GM12878 (cell line): ENCODE results near the gene PDGFA. TPM values are rescaled to one million over a fixed set of nuclear protein-coding genes. Genes with fewer than 3 reads are reported as not detected.

Source experiments
- ATAC-seq: fragments of 200-7000 bp; cut with Tn5 transposase; 3 replicates; pipeline ENCODE4 v1.9.1; 2020; ENCODE audit warnings: mild to moderate bottlenecking, moderate library complexity
- BruUV-seq: library from RNA; stranded (reverse); fragments of 400-500 nt; replicated peaks from 2 replicates; lab custom pipeline; 2021; lab: Mats Ljungman, UMichigan
- CTCF ChIA-PET: fragments of 300-600 bp; sonication (Branson Sonifier 250); formaldehyde crosslinking; extraction: SDS; loops from one replicate; lab custom pipeline; 2021; ENCODE audit warnings: inconsistent platforms; lab: Yijun Ruan, JAX
- POLR2A ChIA-PET: fragments of 350-600 bp; formaldehyde crosslinking; extraction: SDS; loops from one replicate; lab custom pipeline; 2021; ENCODE audit warnings: inconsistent platforms; lab: Charles Lee
- RAD21 ChIA-PET: fragments of 300-600 bp; sonication (Branson Sonifier 250); formaldehyde crosslinking; loops from one replicate; lab custom pipeline; 2023; ENCODE audit warnings: antibody characterized with exemption; ENCODE audit not compliant: unreplicated experiment; lab: Charles Lee
- SMC1A ChIA-PET: fragments of 300-600 bp; sonication (Branson Sonifier 250); formaldehyde crosslinking; loops from one replicate; lab custom pipeline; 2023; ENCODE audit not compliant: unreplicated experiment, uncharacterized antibody; lab: Charles Lee
- DNase-seq: peaks from one replicate; pipeline ENCODE4 v3.0.0-alpha.2; 2011; ENCODE audit warnings: low read depth, low spot score
- FAIRE-seq: peaks from 3 replicates; lab custom pipeline; 2011; peaks lifted over from hg19 to GRCh38; lab: Jason Lieb, UNC
- H2AFZ ChIP-seq: 2 replicates; pipeline ENCODE4 v1.6.0; 2011; ENCODE audit warnings: low read depth, low read length, control low read depth; ENCODE audit not compliant: control insufficient read depth
- H3K27ac ChIP-seq: 2 replicates; pipeline ENCODE4 v1.5.1; 2011; ENCODE audit warnings: control low read depth; ENCODE audit not compliant: control insufficient read depth, insufficient read depth
- H3K27me3 ChIP-seq, 2 experiments: replicated peaks in 1 of 2; 2 replicates each; pipeline versions ENCODE4 v1.6.0 to v1.6.1; 2011; ENCODE audit warnings: low read length in 1 of 2; ENCODE audit not compliant: control insufficient read depth in 2 of 2, insufficient read depth in 2 of 2
- H3K36me3 ChIP-seq, 2 experiments: 2 replicates each; pipeline ENCODE4 v1.5.1; 2011; ENCODE audit warnings: low read length in 1 of 2; ENCODE audit not compliant: control insufficient read depth in 2 of 2, insufficient read depth in 2 of 2
- H3K4me1 ChIP-seq: 2 replicates; pipeline ENCODE4 v1.6.1; 2011; ENCODE audit warnings: mild to moderate bottlenecking, low read length, moderate library complexity, mixed read lengths; ENCODE audit not compliant: control insufficient read depth, insufficient read depth
- H3K4me2 ChIP-seq: 2 replicates; pipeline ENCODE4 v1.6.0; 2011; ENCODE audit warnings: control low read depth; ENCODE audit not compliant: control insufficient read depth, insufficient read depth
- H3K4me3 ChIP-seq: fragments of 200-600 bp; sonication (generic); 2 replicates; pipeline ENCODE4 v1.5.1; 2016
- H3K79me2 ChIP-seq: 2 replicates; pipeline ENCODE4 v1.6.0; 2011; ENCODE audit warnings: low read length; ENCODE audit not compliant: control insufficient read depth, insufficient read depth
- H3K9ac ChIP-seq: 2 replicates; pipeline ENCODE4 v1.8.0; 2011; ENCODE audit warnings: low read length, control low read depth, mixed read lengths; ENCODE audit not compliant: control insufficient read depth, insufficient read depth
- H3K9me3 ChIP-seq: replicated peaks from 3 replicates; pipeline ENCODE4 v1.5.1; 2011; ENCODE audit warnings: mild to moderate bottlenecking, low read length; ENCODE audit not compliant: control insufficient read depth, insufficient read depth
- H4K20me1 ChIP-seq: 2 replicates; pipeline ENCODE4 v1.6.0; 2011; ENCODE audit not compliant: control insufficient read depth, insufficient read depth
- CBX3 ChIP-seq: fragments of 200-600 bp; sonication (generic); IDR thresholded peaks from 2 replicates; pipeline ENCODE4 v1.6.1; 2016; ENCODE audit warnings: low read depth, borderline replicate concordance
- HCFC1 ChIP-seq: fragments of 150-350 bp; IDR thresholded peaks from 2 replicates; pipeline ENCODE4 v1.6.1; 2014; ENCODE audit warnings: low read length
- HSF1 ChIP-seq: fragments of 150-350 bp; IDR thresholded peaks from 2 replicates; pipeline ENCODE4 v1.6.1; 2014; ENCODE audit warnings: mild to moderate bottlenecking, low read depth, low read length
- LARP7 ChIP-seq: fragments of 450-650 bp; IDR thresholded peaks from 2 replicates; pipeline ENCODE4 v1.6.1; 2017; ENCODE audit warnings: mild to moderate bottlenecking
- MTA3 ChIP-seq: IDR thresholded peaks from 2 replicates; pipeline ENCODE4 v1.6.1; 2012; ENCODE audit warnings: low read length, inconsistent platforms, borderline replicate concordance
- NFYB ChIP-seq: IDR thresholded peaks from 2 replicates; pipeline ENCODE4 v1.6.1; 2011; ENCODE audit warnings: low read depth, mild to moderate bottlenecking, low read length, improper control_type of control experiment, moderate library complexity; ENCODE audit not compliant: insufficient read depth
- SPI1 ChIP-seq: IDR thresholded peaks from 2 replicates; pipeline ENCODE4 v1.6.1; 2011; ENCODE audit warnings: low read depth, mild to moderate bottlenecking, low read length, moderate library complexity, borderline replicate concordance; ENCODE audit not compliant: insufficient read depth
- ZBTB40 ChIP-seq: fragments of 450-650 bp; IDR thresholded peaks from 2 replicates; pipeline ENCODE4 v1.6.1; 2016; ENCODE audit warnings: mild to moderate bottlenecking, moderate library complexity, borderline replicate concordance
- ZNF24 ChIP-seq: fragments of 450-650 bp; IDR thresholded peaks from 2 replicates; pipeline ENCODE4 v1.6.1; 2017; ENCODE audit warnings: antibody characterized with exemption, mild to moderate bottlenecking
- WGBS: methylation state at CpG from one replicate; pipeline ENCODE4 v1.1.6; 2016; ENCODE audit warnings: low lambda C conversion rate; ENCODE audit not compliant: insufficient replicate concordance, insufficient coverage; ENCODE audit errors: missing lambda C conversion rate; 5-methylcytosine and 5-hydroxymethylcytosine counted together
- in situ Hi-C: fragments of 300-500 bp; cut with MboI; formaldehyde crosslinking; loops from 9 replicates; pipeline ENCODE4 v1.14.3; 2018; ENCODE audit warnings: mixed read lengths
- intact Hi-C: fragments of 100-400 bp; cut with micrococcal nuclease; formaldehyde crosslinking; loops from one replicate; pipeline ENCODE4 v1.14.2; 2022; ENCODE audit not compliant: unreplicated experiment
- polyA plus RNA-seq, 11 experiments: library from polyadenylated mRNA; depleted of rRNA in 4 of 11; unstranded in 6 of 11; stranded (reverse) in 5 of 11; fragments of >200 nt; fragmentation: Nextera tagmentation in 4 of 11; fragmentation: Illumina TruSeq in 1 of 11; extraction: Ambion mirVana in 4 of 11; extraction: Trizol in 1 of 11; gene quantifications; 1 replicate in 1 of 11; 2 replicates in 10 of 11; pipeline versions ENCODE4 v1.2.1 to v1.2.3, GENCODE V29; 2011 to 2016; ENCODE audit warnings: inconsistent platforms in 2 of 11, missing spikeins in 2 of 11, low read depth in 1 of 11
- total RNA-seq, 4 experiments: library from RNA; depleted of rRNA in 3 of 4; stranded (reverse); fragments of >200 nt in 3 of 4; fragmentation: Illumina TruSeq in 1 of 4; extraction: Trizol in 1 of 4; gene quantifications; 2 replicates each; pipeline versions ENCODE4 v1.2.1 to v1.2.3, GENCODE V29; 2013 to 2021
- TF ChIP-seq, protein P1 (sequence below): fragments of 450-650 bp; IDR thresholded peaks from 2 replicates; pipeline ENCODE4 v1.6.1; 2016; ENCODE audit warnings: mild to moderate bottlenecking
- TF ChIP-seq, protein P2 (sequence below): fragments of 450-650 bp; IDR thresholded peaks from 2 replicates; pipeline ENCODE4 v1.6.1; 2014; ENCODE audit warnings: mild to moderate bottlenecking
- TF ChIP-seq, protein P3 (sequence below): IDR thresholded peaks from 2 replicates; pipeline ENCODE4 v1.6.1; 2012; ENCODE audit warnings: low read length, inconsistent platforms

Gene PDGFA
- total and polyA plus RNA-seq, 10 of the 15 experiments (the other 5 are each of a cell fraction or from before 2014, with no cell fraction given): 2.5 to 10.0 (median 5.6) TPM

DNA sequence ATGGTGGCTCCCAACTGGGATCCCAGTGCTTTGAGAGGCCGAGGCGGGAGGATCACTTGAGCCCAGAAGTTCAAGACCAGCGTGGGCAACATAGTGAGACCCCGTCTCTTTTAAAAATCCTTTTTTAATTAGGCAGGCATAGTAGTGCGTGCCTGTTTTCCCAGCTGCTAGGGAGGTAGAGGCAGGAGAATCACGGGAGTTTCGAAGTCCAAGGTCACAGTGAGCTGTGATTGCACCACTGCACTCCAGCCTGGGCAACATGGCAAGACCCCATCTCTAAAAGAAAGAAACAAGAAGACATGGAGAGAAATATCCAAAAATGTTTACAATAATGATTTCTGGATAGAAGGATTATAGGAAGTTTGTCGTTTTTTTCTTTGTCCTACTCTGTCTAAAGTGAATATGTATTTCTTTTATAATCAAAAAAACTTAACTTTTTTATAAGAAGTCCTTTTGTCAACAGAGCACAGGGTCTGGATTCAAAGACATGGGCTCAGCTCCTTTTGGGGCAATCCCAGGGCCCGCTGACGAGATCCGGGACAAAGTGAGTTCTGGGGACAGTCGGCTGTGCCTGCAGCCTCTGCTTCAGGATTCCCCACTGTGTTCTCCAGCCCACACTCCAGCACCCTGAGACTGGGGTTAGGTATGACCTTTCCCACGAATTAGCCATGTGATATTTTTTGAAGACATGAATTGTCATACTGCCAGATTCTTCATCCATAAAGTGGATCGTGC, 45.6 kb downstream of the PDGFA start (continued):
- TF ChIP-seq NFYB: no peak
- no peak for TF ChIP-seq SPI1
- TF ChIP-seq HSF1: no peak
- TF ChIP-seq, protein P1, sequence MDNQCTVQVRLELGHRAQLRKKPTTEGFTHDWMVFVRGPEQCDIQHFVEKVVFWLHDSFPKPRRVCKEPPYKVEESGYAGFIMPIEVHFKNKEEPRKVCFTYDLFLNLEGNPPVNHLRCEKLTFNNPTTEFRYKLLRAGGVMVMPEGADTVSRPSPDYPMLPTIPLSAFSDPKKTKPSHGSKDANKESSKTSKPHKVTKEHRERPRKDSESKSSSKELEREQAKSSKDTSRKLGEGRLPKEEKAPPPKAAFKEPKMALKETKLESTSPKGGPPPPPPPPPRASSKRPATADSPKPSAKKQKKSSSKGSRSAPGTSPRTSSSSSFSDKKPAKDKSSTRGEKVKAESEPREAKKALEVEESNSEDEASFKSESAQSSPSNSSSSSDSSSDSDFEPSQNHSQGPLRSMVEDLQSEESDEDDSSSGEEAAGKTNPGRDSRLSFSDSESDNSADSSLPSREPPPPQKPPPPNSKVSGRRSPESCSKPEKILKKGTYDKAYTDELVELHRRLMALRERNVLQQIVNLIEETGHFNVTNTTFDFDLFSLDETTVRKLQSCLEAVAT: no peak
- TF ChIP-seq CBX3: no peak

DNA sequence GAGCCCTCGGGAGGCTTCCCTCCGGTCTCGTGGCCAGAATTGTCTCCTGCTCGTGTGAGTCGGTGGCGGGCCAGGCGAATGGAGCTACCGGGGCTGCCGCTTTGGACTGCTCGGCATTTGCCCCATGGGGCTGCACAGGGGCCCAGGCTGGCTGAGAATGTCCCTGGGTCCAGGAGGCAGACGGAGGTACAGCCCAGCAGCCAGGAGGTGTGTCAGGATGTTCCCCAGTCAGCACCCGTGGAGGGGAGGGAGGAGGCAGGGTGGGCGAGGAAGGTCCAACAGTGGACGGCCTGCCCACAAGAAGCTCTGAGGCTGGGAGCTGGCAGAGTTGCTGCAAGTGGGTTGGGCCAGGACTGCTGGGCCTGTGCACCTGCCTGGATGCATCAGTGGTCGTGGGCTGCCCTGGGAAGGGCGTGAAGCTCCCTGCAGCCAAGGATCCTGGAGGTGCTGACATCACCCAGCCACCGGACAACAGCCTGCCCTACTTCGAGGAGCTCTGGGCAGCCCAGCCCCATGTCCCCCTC, 46.4 kb downstream of the PDGFA start:
- no peak for DNase-seq
- ChIA-PET CTCF (no interaction called here), RAD21 (no interaction called here), SMC1A (interaction anchor here (1.2 kb wide), 1 partner anchor 16 kb away, joined by 4 read pairs; no protein-coding TSS in a partner anchor), POLR2A (interaction anchor here (0.6 kb wide), 1 partner anchor 25 kb away, joined by 4 read pairs; no protein-coding TSS in a partner anchor)
- Histone ChIP-seq H2AFZ (no peak overlapping the region), H3K9ac (no peak overlapping the region), H3K79me2 (no peaks in the 10 kb centered on the region), H3K4me3 (no peak overlapping the region), H3K4me2 (no peak overlapping the region), H4K20me1 (no peaks in the 10 kb centered on the region), H3K4me1 (no peaks in the 10 kb centered on the region), H3K27me3 (no peaks in the 10 kb centered on the region), H3K36me3 (no peaks in the 10 kb centered on the region), H3K27ac (no peak overlapping the region), H3K9me3 (no peaks in the 10 kb centered on the region; the same call in 2 of the 3 replicates)
- in situ Hi-C loops (no loop called here), intact Hi-C loops (no loop called here)
- BruUV-seq: no TSS peak
- WGBS: 66% methylated on average over 17 of the region's 18 CpGs
- FAIRE-seq: no peak
- no peak for ATAC-seq
- TF ChIP-seq LARP7 (no peak), MTA3 (no peak), ZNF24 (no peak), HCFC1 (no peak), ZBTB40 (no peak)
- TF ChIP-seq, protein P2, sequence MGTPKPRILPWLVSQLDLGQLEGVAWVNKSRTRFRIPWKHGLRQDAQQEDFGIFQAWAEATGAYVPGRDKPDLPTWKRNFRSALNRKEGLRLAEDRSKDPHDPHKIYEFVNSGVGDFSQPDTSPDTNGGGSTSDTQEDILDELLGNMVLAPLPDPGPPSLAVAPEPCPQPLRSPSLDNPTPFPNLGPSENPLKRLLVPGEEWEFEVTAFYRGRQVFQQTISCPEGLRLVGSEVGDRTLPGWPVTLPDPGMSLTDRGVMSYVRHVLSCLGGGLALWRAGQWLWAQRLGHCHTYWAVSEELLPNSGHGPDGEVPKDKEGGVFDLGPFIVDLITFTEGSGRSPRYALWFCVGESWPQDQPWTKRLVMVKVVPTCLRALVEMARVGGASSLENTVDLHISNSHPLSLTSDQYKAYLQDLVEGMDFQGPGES: no peak
- TF ChIP-seq, protein P3, sequence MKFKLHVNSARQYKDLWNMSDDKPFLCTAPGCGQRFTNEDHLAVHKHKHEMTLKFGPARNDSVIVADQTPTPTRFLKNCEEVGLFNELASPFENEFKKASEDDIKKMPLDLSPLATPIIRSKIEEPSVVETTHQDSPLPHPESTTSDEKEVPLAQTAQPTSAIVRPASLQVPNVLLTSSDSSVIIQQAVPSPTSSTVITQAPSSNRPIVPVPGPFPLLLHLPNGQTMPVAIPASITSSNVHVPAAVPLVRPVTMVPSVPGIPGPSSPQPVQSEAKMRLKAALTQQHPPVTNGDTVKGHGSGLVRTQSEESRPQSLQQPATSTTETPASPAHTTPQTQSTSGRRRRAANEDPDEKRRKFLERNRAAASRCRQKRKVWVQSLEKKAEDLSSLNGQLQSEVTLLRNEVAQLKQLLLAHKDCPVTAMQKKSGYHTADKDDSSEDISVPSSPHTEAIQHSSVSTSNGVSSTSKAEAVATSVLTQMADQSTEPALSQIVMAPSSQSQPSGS: no peak
